ENCODE data around the gene BAIAP2.

Gene BAIAP2

GRCh38 chr17:81082177-81083073 lies 47.5 kb downstream of the BAIAP2 start:
- peaks cover 3% of the 10 kb centered on the region for H3K36me3 ChIP-seq (replicated peaks)
- no peak overlapping the region for H3K27ac ChIP-seq
- DNase-seq = no peak
- H3K27me3 ChIP-seq (replicated peaks) = no peaks in the 10 kb centered on the region
- no peak overlapping the region for H3K4me3 ChIP-seq (ENCODE audit: low read depth, low read length)
- in situ Hi-C loops (cut with HindIII; ENCODE audit: low pct_ligation_motif_present, low sequenced_read_pairs) = no loop called here
- no peak for TF ChIP-seq CTCF (IDR thresholded peaks at IDR 0.05; ENCODE audit: low read depth, low read length, missing control alignments)

GRCh38 chr17:81083125-81083765 lies 48.3 kb downstream of the BAIAP2 start:
- Histone ChIP-seq H3K27me3 (replicated peaks) (no peaks in the 10 kb centered on the region), H3K36me3 (replicated peaks) (peaks cover 3% of the 10 kb centered on the region), H3K4me3 (ENCODE audit: low read depth, low read length) (no peak overlapping the region), H3K27ac (no peak overlapping the region)
- no peak for TF ChIP-seq CTCF (IDR thresholded peaks at IDR 0.05; ENCODE audit: low read depth, low read length, missing control alignments)
- in situ Hi-C loops (cut with HindIII; ENCODE audit: low pct_ligation_motif_present, low sequenced_read_pairs) = no loop called here
- DNase-seq = peak; percentile 7

- in situ Hi-C loops (cut with HindIII; ENCODE audit: low pct_ligation_motif_present, low sequenced_read_pairs) = no loop called here
- Histone ChIP-seq H3K27ac (no peak overlapping the region), H3K4me3 (ENCODE audit: low read depth, low read length) (no peak overlapping the region), H3K36me3 (replicated peaks) (peaks cover 3% of the 10 kb centered on the region), H3K27me3 (replicated peaks) (no peaks in the 10 kb centered on the region)
- TF ChIP-seq CTCF (IDR thresholded peaks at IDR 0.05; ENCODE audit: low read depth, low read length, missing control alignments) = no peak
- DNase-seq = no peak
Measured at GRCh38 chr17:81084680-81085419, 49.9 kb downstream of the BAIAP2 start.

- Histone ChIP-seq H3K4me3 (ENCODE audit: low read depth, low read length) (no peak overlapping the region), H3K36me3 (replicated peaks) (peaks cover 3% of the 10 kb centered on the region), H3K27me3 (replicated peaks) (no peaks in the 10 kb centered on the region), H3K27ac (no peak overlapping the region)
- no peak for TF ChIP-seq CTCF (IDR thresholded peaks at IDR 0.05; ENCODE audit: low read depth, low read length, missing control alignments)
- in situ Hi-C loops (cut with HindIII; ENCODE audit: low pct_ligation_motif_present, low sequenced_read_pairs) = no loop called here
- no peak for DNase-seq
Measured at GRCh38 chr17:81085420-81085911, 50.5 kb downstream of the BAIAP2 start.

GRCh38 chr17:81086789-81087551 lies 52.0 kb downstream of the BAIAP2 start:
- peaks cover 3% of the 10 kb centered on the region for H3K36me3 ChIP-seq (replicated peaks)
- in situ Hi-C loops (cut with HindIII; ENCODE audit: low pct_ligation_motif_present, low sequenced_read_pairs) = no loop called here
- no peak for DNase-seq
- no peaks in the 10 kb centered on the region for H3K27me3 ChIP-seq (replicated peaks)
- no peak overlapping the region for H3K27ac ChIP-seq
- H3K4me3 ChIP-seq (ENCODE audit: low read depth, low read length) = no peak overlapping the region
- TF ChIP-seq CTCF (IDR thresholded peaks at IDR 0.05; ENCODE audit: low read depth, low read length, missing control alignments) = no peak

Data from brain microvascular endothelial cell (primary cell).